HEK293 (cell line): ENCODE data around the gene SEMA4D.

Experiments
- CTCF ChIA-PET: fragments of 350-600 bp; formaldehyde crosslinking; extraction: SDS; loops from one replicate; lab custom pipeline; 2021; ENCODE audit warnings: antibody characterized with exemption; lab: Yijun Ruan, JAX
- POLR2A ChIA-PET: fragments of 300-600 bp; formaldehyde crosslinking; extraction: SDS; loops from one replicate; lab custom pipeline; 2020; ENCODE audit warnings: antibody characterized with exemption, inconsistent platforms; lab: Yijun Ruan, JAX
- H3K27ac ChIP-seq: fragments of 200-500 bp; sonication (Bioruptor generic); 2 replicates; pipeline ENCODE4 v1.5.1; 2014; ENCODE audit warnings: low read depth, low read length, control low read depth, inconsistent platforms; ENCODE audit errors: extremely low read depth
- H3K36me3 ChIP-seq, 2 experiments: fragments of 200-500 bp in 1 of 2; sonication (Bioruptor generic) in 1 of 2; 1 replicate in 1 of 2; 2 replicates in 1 of 2; pipeline ENCODE4 v1.5.1; 2014 to 2017; ENCODE audit warnings: inconsistent platforms in 2 of 2, low read length in 2 of 2; ENCODE audit not compliant: control insufficient read depth in 2 of 2, insufficient read depth in 1 of 2
- H3K4me1 ChIP-seq: fragments of 200-500 bp; sonication (Bioruptor generic); 2 replicates; pipeline ENCODE4 v1.5.1; 2014; ENCODE audit warnings: mild to moderate bottlenecking, low read length, inconsistent platforms; ENCODE audit not compliant: control insufficient read depth, insufficient read depth
- H3K4me3 ChIP-seq: 2 replicates; pipeline ENCODE4 v1.5.1; 2011; ENCODE audit warnings: low read depth, mild to moderate bottlenecking, control low read depth, low read length, moderate library complexity
- H3K9me3 ChIP-seq: fragments of 200-500 bp; sonication (Bioruptor generic); 2 replicates; pipeline ENCODE4 v1.5.1; 2014; ENCODE audit warnings: low read depth, low read length, inconsistent platforms; ENCODE audit not compliant: control insufficient read depth, insufficient read depth
- BCL6B ChIP-seq: fragments of 450-650 bp; formaldehyde crosslinking; IDR thresholded peaks from 2 replicates; pipeline ENCODE4 v1.5.1; 2017; ENCODE audit warnings: missing biosample characterization, missing genetic modification characterization
- GFI1B ChIP-seq: fragments of 450-650 bp; formaldehyde crosslinking; IDR thresholded peaks from 2 replicates; pipeline ENCODE4 v1.5.1; 2016; ENCODE audit warnings: missing biosample characterization, missing genetic modification characterization
- GLIS1 ChIP-seq: fragments of 450-650 bp; formaldehyde crosslinking; IDR thresholded peaks from 2 replicates; pipeline ENCODE4 v1.5.1; 2016; ENCODE audit warnings: missing biosample characterization, missing genetic modification characterization
- HOXD13 ChIP-seq: sonication (generic); formaldehyde crosslinking; IDR thresholded peaks from 2 replicates; pipeline ENCODE4 v1.8.0; 2022; ENCODE audit warnings: missing genetic modification reagents, borderline replicate concordance
- INSM2 ChIP-seq: fragments of 450-650 bp; formaldehyde crosslinking; IDR thresholded peaks from 2 replicates; pipeline ENCODE4 v1.5.1; 2016; ENCODE audit warnings: missing biosample characterization, missing genetic modification characterization
- KLF10 ChIP-seq: fragments of 450-650 bp; IDR thresholded peaks from 2 replicates; pipeline ENCODE4 v1.5.1; 2018; ENCODE audit warnings: missing biosample characterization, mild to moderate bottlenecking, missing genetic modification characterization
- ZBTB20 ChIP-seq: fragments of 450-650 bp; formaldehyde crosslinking; IDR thresholded peaks from 2 replicates; pipeline ENCODE4 v1.5.1; 2016; ENCODE audit warnings: missing biosample characterization, missing genetic modification characterization
- ZBTB7A ChIP-seq: fragments of 450-650 bp; formaldehyde crosslinking; IDR thresholded peaks from 2 replicates; pipeline ENCODE4 v1.5.1; 2016; ENCODE audit warnings: low read depth, missing biosample characterization, missing genetic modification characterization
- ZNF10 ChIP-seq: fragments of 450-650 bp; formaldehyde crosslinking; IDR thresholded peaks from 2 replicates; pipeline ENCODE4 v1.5.1; 2017; ENCODE audit warnings: missing biosample characterization, missing genetic modification characterization
- ZNF112 ChIP-seq: fragments of 450-650 bp; formaldehyde crosslinking; IDR thresholded peaks from 2 replicates; pipeline ENCODE4 v1.5.0; 2017; ENCODE audit warnings: missing biosample characterization, missing genetic modification characterization
- ZNF121 ChIP-seq: fragments of 450-650 bp; formaldehyde crosslinking; IDR thresholded peaks from 2 replicates; pipeline ENCODE4 v1.5.1; 2016; ENCODE audit warnings: missing biosample characterization, missing genetic modification characterization
- ZNF140 ChIP-seq: fragments of 450-650 bp; formaldehyde crosslinking; IDR thresholded peaks from 2 replicates; pipeline ENCODE4 v1.5.1; 2016; ENCODE audit warnings: missing biosample characterization, missing genetic modification characterization
- ZNF549 ChIP-seq: fragments of 450-650 bp; IDR thresholded peaks from 2 replicates; pipeline ENCODE4 v1.5.1; 2018; ENCODE audit warnings: missing biosample characterization, missing genetic modification characterization, mild to moderate bottlenecking, inconsistent platforms, moderate library complexity
- ZNF560 ChIP-seq: fragments of 450-650 bp; formaldehyde crosslinking; IDR thresholded peaks from 2 replicates; pipeline ENCODE4 v1.5.1; 2017; ENCODE audit warnings: missing biosample characterization, missing genetic modification characterization, borderline replicate concordance
- ZNF677 ChIP-seq: fragments of 450-650 bp; IDR thresholded peaks from 2 replicates; pipeline ENCODE4 v1.5.0; 2018; ENCODE audit warnings: missing biosample characterization, mild to moderate bottlenecking, missing genetic modification characterization, moderate library complexity
- ZNF747 ChIP-seq: fragments of 450-650 bp; formaldehyde crosslinking; IDR thresholded peaks from 2 replicates; pipeline ENCODE4 v1.5.1; 2016; ENCODE audit warnings: missing biosample characterization, missing genetic modification characterization
- ZNF76 ChIP-seq: fragments of 450-650 bp; formaldehyde crosslinking; IDR thresholded peaks from 2 replicates; pipeline ENCODE4; 2016; ENCODE audit warnings: low read depth, missing biosample characterization, missing genetic modification characterization, borderline replicate concordance
- TF ChIP-seq, protein P1 (sequence below): fragments of 450-650 bp; formaldehyde crosslinking; conservative IDR thresholded peaks from 2 replicates; pipeline ENCODE4 v1.5.1; 2016; ENCODE audit warnings: low read depth, missing biosample characterization, missing genetic modification characterization
- TF ChIP-seq, protein P2 (sequence below): fragments of 450-650 bp; formaldehyde crosslinking; IDR thresholded peaks from 2 replicates; pipeline ENCODE4 v1.5.1; 2016; ENCODE audit warnings: missing biosample characterization, missing genetic modification characterization
- TF ChIP-seq, protein P3 (sequence below): fragments of 450-650 bp; formaldehyde crosslinking; IDR thresholded peaks from 2 replicates; pipeline ENCODE4 v1.5.0; 2017; ENCODE audit warnings: missing biosample characterization, missing genetic modification characterization, borderline replicate concordance
- TF ChIP-seq, protein P4 (sequence below): fragments of 450-650 bp; formaldehyde crosslinking; IDR thresholded peaks from 2 replicates; pipeline ENCODE4 v1.5.1; 2016; ENCODE audit warnings: missing biosample characterization, missing genetic modification characterization

The SEMA4D gene

GRCh38 chr9:89409466-89409865, 88.4 kb downstream of the SEMA4D start (continued):
- TF ChIP-seq, protein P1, sequence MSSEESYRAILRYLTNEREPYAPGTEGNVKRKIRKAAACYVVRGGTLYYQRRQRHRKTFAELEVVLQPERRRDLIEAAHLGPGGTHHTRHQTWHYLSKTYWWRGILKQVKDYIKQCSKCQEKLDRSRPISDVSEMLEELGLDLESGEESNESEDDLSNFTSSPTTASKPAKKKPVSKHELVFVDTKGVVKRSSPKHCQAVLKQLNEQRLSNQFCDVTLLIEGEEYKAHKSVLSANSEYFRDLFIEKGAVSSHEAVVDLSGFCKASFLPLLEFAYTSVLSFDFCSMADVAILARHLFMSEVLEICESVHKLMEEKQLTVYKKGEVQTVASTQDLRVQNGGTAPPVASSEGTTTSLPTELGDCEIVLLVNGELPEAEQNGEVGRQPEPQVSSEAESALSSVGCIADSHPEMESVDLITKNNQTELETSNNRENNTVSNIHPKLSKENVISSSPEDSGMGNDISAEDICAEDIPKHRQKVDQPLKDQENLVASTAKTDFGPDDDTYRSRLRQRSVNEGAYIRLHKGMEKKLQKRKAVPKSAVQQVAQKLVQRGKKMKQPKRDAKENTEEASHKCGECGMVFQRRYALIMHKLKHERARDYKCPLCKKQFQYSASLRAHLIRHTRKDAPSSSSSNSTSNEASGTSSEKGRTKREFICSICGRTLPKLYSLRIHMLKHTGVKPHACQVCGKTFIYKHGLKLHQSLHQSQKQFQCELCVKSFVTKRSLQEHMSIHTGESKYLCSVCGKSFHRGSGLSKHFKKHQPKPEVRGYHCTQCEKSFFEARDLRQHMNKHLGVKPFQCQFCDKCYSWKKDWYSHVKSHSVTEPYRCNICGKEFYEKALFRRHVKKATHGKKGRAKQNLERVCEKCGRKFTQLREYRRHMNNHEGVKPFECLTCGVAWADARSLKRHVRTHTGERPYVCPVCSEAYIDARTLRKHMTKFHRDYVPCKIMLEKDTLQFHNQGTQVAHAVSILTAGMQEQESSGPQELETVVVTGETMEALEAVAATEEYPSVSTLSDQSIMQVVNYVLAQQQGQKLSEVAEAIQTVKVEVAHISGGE, result no peak
- TF ChIP-seq ZNF549 (tag by site-specific recombination) (no peak), BCL6B (tag by site-specific recombination) (no peak), INSM2 (tag by site-specific recombination) (no peak)
- TF ChIP-seq, protein P2, sequence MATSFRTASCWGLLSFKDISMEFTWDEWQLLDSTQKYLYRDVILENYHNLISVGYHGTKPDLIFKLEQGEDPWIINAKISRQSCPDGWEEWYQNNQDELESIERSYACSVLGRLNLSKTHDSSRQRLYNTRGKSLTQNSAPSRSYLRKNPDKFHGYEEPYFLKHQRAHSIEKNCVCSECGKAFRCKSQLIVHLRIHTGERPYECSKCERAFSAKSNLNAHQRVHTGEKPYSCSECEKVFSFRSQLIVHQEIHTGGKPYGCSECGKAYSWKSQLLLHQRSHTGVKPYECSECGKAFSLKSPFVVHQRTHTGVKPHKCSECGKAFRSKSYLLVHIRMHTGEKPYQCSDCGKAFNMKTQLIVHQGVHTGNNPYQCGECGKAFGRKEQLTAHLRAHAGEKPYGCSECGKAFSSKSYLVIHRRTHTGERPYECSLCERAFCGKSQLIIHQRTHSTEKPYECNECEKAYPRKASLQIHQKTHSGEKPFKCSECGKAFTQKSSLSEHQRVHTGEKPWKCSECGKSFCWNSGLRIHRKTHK, result no peak
- TF ChIP-seq, protein P3, sequence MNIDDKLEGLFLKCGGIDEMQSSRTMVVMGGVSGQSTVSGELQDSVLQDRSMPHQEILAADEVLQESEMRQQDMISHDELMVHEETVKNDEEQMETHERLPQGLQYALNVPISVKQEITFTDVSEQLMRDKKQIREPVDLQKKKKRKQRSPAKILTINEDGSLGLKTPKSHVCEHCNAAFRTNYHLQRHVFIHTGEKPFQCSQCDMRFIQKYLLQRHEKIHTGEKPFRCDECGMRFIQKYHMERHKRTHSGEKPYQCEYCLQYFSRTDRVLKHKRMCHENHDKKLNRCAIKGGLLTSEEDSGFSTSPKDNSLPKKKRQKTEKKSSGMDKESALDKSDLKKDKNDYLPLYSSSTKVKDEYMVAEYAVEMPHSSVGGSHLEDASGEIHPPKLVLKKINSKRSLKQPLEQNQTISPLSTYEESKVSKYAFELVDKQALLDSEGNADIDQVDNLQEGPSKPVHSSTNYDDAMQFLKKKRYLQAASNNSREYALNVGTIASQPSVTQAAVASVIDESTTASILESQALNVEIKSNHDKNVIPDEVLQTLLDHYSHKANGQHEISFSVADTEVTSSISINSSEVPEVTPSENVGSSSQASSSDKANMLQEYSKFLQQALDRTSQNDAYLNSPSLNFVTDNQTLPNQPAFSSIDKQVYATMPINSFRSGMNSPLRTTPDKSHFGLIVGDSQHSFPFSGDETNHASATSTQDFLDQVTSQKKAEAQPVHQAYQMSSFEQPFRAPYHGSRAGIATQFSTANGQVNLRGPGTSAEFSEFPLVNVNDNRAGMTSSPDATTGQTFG (tag by site-specific recombination), result no peak

GRCh38 chr9:89408628-89409101, 89.2 kb downstream of the SEMA4D start:
- no peak overlapping the region for H3K27ac ChIP-seq
- H3K4me1 ChIP-seq, result no peaks in the 10 kb centered on the region
- ChIA-PET POLR2A (no interaction called here), CTCF (interaction anchor here (1.7 kb wide), 1 partner anchor 140 kb away, joined by 4 read pairs; no protein-coding TSS in a partner anchor)
- H3K4me3 ChIP-seq, result no peak overlapping the region
- no peaks in the 10 kb centered on the region for H3K9me3 ChIP-seq
- H3K36me3 ChIP-seq, result peaks cover 0 to 4% of the 10 kb centered on the region in 2 experiments; a peak in 1 of 3 replicates
- no peak for TF ChIP-seq GFI1B (tag by site-specific recombination)
- no peak for TF ChIP-seq GLIS1 (tag by site-specific recombination)
- TF ChIP-seq ZBTB7A (tag by site-specific recombination), result no peak
- no peak for TF ChIP-seq ZNF677
- no peak for TF ChIP-seq ZNF121 (tag by site-specific recombination)
- TF ChIP-seq ZBTB20, result no peak
- TF ChIP-seq, protein P3 (tag by site-specific recombination), result no peak
- TF ChIP-seq, protein P4, sequence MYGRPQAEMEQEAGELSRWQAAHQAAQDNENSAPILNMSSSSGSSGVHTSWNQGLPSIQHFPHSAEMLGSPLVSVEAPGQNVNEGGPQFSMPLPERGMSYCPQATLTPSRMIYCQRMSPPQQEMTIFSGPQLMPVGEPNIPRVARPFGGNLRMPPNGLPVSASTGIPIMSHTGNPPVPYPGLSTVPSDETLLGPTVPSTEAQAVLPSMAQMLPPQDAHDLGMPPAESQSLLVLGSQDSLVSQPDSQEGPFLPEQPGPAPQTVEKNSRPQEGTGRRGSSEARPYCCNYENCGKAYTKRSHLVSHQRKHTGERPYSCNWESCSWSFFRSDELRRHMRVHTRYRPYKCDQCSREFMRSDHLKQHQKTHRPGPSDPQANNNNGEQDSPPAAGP (tag by site-specific recombination), result no peak
- TF ChIP-seq ZNF10 (tag by site-specific recombination), result no peak
- no peak for TF ChIP-seq KLF10 (tag by site-specific recombination)
- TF ChIP-seq ZNF76 (tag by site-specific recombination), result no peak
- TF ChIP-seq ZNF560 (tag by site-specific recombination), result no peak
- no peak for TF ChIP-seq HOXD13
- no peak for TF ChIP-seq ZNF747 (tag by site-specific recombination)
- TF ChIP-seq ZNF112 (tag by site-specific recombination), result no peak
- TF ChIP-seq ZNF140 (tag by site-specific recombination), result no peak
